Liver (tissue), 9 donors: ENCODE measurements around the gene FMO1. TPM values are rescaled to one million over a fixed set of nuclear protein-coding genes. Genes with fewer than 3 reads are reported as not detected.

Source experiments
- DNase-seq: peaks from one replicate; pipeline ENCODE4 v3.0.0-alpha.2; 2017; ENCODE audit warnings: low spot score
- H3K27ac ChIP-seq, 2 donors: one replicate each; pipeline ENCODE4 v1.7.0; 2013; ENCODE audit warnings: inconsistent platforms in 2 of 2, low read length in 2 of 2, control low read depth in 1 of 2, low read depth in 1 of 2, mild to moderate bottlenecking in 1 of 2
- H3K27me3 ChIP-seq, 4 donors: one replicate each; pipeline versions ENCODE4 v1.6.1 to v1.7.0; 2013; ENCODE audit warnings: low read length in 3 of 4, inconsistent platforms in 1 of 4, mild to moderate bottlenecking in 1 of 4, moderate library complexity in 1 of 4; ENCODE audit not compliant: control insufficient read depth in 4 of 4, insufficient read depth in 4 of 4
- H3K36me3 ChIP-seq, 4 donors: one replicate each; pipeline versions ENCODE4 v1.6.1 to v1.7.0; 2013; ENCODE audit warnings: low read length in 3 of 4, mild to moderate bottlenecking in 3 of 4, low read depth in 1 of 4, moderate library complexity in 1 of 4; ENCODE audit not compliant: control insufficient read depth in 4 of 4, insufficient read depth in 3 of 4
- H3K4me1 ChIP-seq, 4 donors: one replicate each; pipeline versions ENCODE4 v1.6.1 to v1.7.0; 2013; ENCODE audit warnings: low read length in 3 of 4, mild to moderate bottlenecking in 3 of 4, moderate library complexity in 1 of 4; ENCODE audit not compliant: control insufficient read depth in 4 of 4, insufficient read depth in 4 of 4
- H3K4me3 ChIP-seq, 3 donors: one replicate each; pipeline versions ENCODE4 v1.6.1 to v1.7.0; 2013; ENCODE audit warnings: low read length in 3 of 3, control low read depth in 1 of 3, low read depth in 1 of 3, mild to moderate bottlenecking in 1 of 3
- H3K9ac ChIP-seq, 2 donors: one replicate each; pipeline ENCODE4 v1.7.0; 2013; ENCODE audit warnings: low read length in 2 of 2, mild to moderate bottlenecking in 2 of 2, moderate library complexity in 2 of 2, control low read depth in 1 of 2, low read depth in 1 of 2
- H3K9me3 ChIP-seq, 4 donors: one replicate each; pipeline versions ENCODE4 v1.6.1 to v1.7.0; 2013; ENCODE audit warnings: low read length in 3 of 4; ENCODE audit not compliant: control insufficient read depth in 4 of 4
- EGR1 ChIP-seq, 2 donors: IDR thresholded peaks; 2 replicates each; pipeline ENCODE4 v1.6.1; 2016 to 2018; ENCODE audit warnings: antibody characterized with exemption in 2 of 2, low read depth in 2 of 2
- FOXA1 ChIP-seq: IDR thresholded peaks from 2 replicates; pipeline ENCODE4 v1.6.1; 2016; ENCODE audit warnings: antibody characterized with exemption
- GABPA ChIP-seq, 2 donors: IDR thresholded peaks in 1 of 2; conservative IDR thresholded peaks in 1 of 2; 2 replicates each; pipeline ENCODE4 v1.6.1; 2016; ENCODE audit warnings: antibody characterized with exemption in 2 of 2, mild to moderate bottlenecking in 1 of 2, moderate library complexity in 1 of 2
- HNF4A ChIP-seq, 2 donors: conservative IDR thresholded peaks; 2 replicates each; pipeline ENCODE4 v1.6.1; 2016; ENCODE audit warnings: antibody characterized with exemption in 2 of 2, mild to moderate bottlenecking in 2 of 2
- JUND ChIP-seq, 2 donors: IDR thresholded peaks; 2 replicates each; pipeline ENCODE4 v1.6.1; 2016; ENCODE audit warnings: antibody characterized with exemption in 2 of 2
- RAD21 ChIP-seq, 2 donors: IDR thresholded peaks; 2 replicates each; pipeline ENCODE4 v1.6.1; 2016; ENCODE audit warnings: antibody characterized with exemption in 2 of 2, mild to moderate bottlenecking in 2 of 2
- SP1 ChIP-seq: IDR thresholded peaks from 2 replicates; pipeline ENCODE4 v1.6.1; 2018; ENCODE audit warnings: antibody characterized with exemption, mild to moderate bottlenecking
- TAF1 ChIP-seq: conservative IDR thresholded peaks from 2 replicates; pipeline ENCODE4 v1.6.1; 2016; ENCODE audit warnings: antibody characterized with exemption, mild to moderate bottlenecking
- YY1 ChIP-seq: IDR thresholded peaks from 2 replicates; pipeline ENCODE4 v1.6.1; 2016; ENCODE audit warnings: antibody characterized with exemption, mild to moderate bottlenecking
- WGBS: extraction: QIAGEN DNeasy Blood & Tissue Kit; methylation state at CpG from one replicate; pipeline ENCODE4 v1.1.7; 2013; 5-methylcytosine and 5-hydroxymethylcytosine counted together
- polyA plus RNA-seq, 2 donors: library from polyadenylated mRNA; stranded (reverse) in 1 of 2; unstranded in 1 of 2; fragments of 200-250 nt in 1 of 2; fragments of >200 nt in 1 of 2; fragmentation: Nextera tagmentation in 1 of 2; extraction: Ambion mirVana in 1 of 2; gene quantifications; one replicate each; pipeline versions ENCODE4 v1.2.1 to v1.2.3, GENCODE V29; 2013 to 2015
- total RNA-seq, 2 donors: library from RNA; depleted of rRNA; stranded (reverse); fragments of >200 nt; gene quantifications; one replicate each; pipeline ENCODE4 v1.2.3, GENCODE V29; 2014
- TF ChIP-seq, protein P1 (sequence below): IDR thresholded peaks from 2 replicates; pipeline ENCODE4 v1.6.1; 2016; ENCODE audit warnings: antibody characterized with exemption
- TF ChIP-seq, protein P2 (sequence below): IDR thresholded peaks from 2 replicates; pipeline ENCODE4 v1.6.1; 2016; ENCODE audit warnings: antibody characterized with exemption
- TF ChIP-seq, protein P3 (sequence below): fragments of 150-350 bp; IDR thresholded peaks from 2 replicates; pipeline ENCODE4 v1.5.1; 2017; ENCODE audit warnings: improper control_type of control experiment, low read depth, low read length; ENCODE audit not compliant: missing input control
- TF ChIP-seq, protein P4 (sequence below): IDR thresholded peaks from 2 replicates; pipeline ENCODE4 v1.6.1; 2016; ENCODE audit warnings: antibody characterized with exemption, mild to moderate bottlenecking
- donor health status: healthy.
- donor health status: healthy.
- donor health status: healthy.
- donor health status: healthy.
- donor health status: healthy.

FMO1 gene
- total and polyA plus RNA-seq, 4 donors: 0.13 to 26.3 (median 0.62) TPM

DNA sequence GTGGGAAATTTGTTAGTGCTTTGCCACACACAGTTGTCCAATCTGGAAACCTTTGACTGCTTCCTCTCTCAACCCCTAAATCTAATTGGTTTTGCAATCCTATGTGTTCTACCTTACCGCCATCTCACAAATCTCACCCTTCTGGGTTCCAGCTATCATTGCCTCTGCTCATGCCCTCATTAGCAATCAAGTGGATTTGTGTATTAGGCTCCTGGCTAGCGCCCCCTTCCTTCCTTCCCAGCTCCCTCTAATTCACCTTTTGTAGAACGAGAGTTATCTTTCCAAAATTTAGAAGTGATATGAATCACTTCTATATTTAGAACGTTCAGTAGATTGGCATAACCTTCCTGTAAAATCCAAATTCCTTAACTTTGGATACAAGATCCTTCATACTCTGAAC lies 18.6 kb downstream of the FMO1 start:
- Histone ChIP-seq H3K4me1 (no peaks in the 10 kb centered on the region), H3K9ac (no peak overlapping the region), H3K4me3 (no peak overlapping the region), H3K27me3 (no peaks in the 10 kb centered on the region), H3K27ac (no peak overlapping the region), H3K9me3 (no peaks in the 10 kb centered on the region), H3K36me3 (no peaks in the 10 kb centered on the region)
- 84% methylated on average over 4 of the region's 4 CpGs for WGBS
- no peak for TF ChIP-seq TAF1
- TF ChIP-seq, protein P1, sequence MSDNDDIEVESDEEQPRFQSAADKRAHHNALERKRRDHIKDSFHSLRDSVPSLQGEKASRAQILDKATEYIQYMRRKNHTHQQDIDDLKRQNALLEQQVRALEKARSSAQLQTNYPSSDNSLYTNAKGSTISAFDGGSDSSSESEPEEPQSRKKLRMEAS: no peak
- no peak for TF ChIP-seq EGR1 (IDR thresholded peaks at IDR 0.05; ENCODE audit: low read depth in 2 of 2)
- TF ChIP-seq RAD21 (IDR thresholded peaks at IDR 0.05): no peak
- TF ChIP-seq, protein P2, sequence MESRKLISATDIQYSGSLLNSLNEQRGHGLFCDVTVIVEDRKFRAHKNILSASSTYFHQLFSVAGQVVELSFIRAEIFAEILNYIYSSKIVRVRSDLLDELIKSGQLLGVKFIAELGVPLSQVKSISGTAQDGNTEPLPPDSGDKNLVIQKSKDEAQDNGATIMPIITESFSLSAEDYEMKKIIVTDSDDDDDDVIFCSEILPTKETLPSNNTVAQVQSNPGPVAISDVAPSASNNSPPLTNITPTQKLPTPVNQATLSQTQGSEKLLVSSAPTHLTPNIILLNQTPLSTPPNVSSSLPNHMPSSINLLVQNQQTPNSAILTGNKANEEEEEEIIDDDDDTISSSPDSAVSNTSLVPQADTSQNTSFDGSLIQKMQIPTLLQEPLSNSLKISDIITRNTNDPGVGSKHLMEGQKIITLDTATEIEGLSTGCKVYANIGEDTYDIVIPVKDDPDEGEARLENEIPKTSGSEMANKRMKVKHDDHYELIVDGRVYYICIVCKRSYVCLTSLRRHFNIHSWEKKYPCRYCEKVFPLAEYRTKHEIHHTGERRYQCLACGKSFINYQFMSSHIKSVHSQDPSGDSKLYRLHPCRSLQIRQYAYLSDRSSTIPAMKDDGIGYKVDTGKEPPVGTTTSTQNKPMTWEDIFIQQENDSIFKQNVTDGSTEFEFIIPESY: no peak
- no peak for TF ChIP-seq GABPA (IDR thresholded peaks at IDR 0.05 in 1 of 2, conservative IDR thresholded peaks at IDR 0.05 in 1 of 2)
- TF ChIP-seq HNF4A (conservative IDR thresholded peaks at IDR 0.05): no peak
- TF ChIP-seq, protein P3, sequence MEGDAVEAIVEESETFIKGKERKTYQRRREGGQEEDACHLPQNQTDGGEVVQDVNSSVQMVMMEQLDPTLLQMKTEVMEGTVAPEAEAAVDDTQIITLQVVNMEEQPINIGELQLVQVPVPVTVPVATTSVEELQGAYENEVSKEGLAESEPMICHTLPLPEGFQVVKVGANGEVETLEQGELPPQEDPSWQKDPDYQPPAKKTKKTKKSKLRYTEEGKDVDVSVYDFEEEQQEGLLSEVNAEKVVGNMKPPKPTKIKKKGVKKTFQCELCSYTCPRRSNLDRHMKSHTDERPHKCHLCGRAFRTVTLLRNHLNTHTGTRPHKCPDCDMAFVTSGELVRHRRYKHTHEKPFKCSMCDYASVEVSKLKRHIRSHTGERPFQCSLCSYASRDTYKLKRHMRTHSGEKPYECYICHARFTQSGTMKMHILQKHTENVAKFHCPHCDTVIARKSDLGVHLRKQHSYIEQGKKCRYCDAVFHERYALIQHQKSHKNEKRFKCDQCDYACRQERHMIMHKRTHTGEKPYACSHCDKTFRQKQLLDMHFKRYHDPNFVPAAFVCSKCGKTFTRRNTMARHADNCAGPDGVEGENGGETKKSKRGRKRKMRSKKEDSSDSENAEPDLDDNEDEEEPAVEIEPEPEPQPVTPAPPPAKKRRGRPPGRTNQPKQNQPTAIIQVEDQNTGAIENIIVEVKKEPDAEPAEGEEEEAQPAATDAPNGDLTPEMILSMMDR: no peak
- TF ChIP-seq FOXA1: no peak
- TF ChIP-seq, protein P4, sequence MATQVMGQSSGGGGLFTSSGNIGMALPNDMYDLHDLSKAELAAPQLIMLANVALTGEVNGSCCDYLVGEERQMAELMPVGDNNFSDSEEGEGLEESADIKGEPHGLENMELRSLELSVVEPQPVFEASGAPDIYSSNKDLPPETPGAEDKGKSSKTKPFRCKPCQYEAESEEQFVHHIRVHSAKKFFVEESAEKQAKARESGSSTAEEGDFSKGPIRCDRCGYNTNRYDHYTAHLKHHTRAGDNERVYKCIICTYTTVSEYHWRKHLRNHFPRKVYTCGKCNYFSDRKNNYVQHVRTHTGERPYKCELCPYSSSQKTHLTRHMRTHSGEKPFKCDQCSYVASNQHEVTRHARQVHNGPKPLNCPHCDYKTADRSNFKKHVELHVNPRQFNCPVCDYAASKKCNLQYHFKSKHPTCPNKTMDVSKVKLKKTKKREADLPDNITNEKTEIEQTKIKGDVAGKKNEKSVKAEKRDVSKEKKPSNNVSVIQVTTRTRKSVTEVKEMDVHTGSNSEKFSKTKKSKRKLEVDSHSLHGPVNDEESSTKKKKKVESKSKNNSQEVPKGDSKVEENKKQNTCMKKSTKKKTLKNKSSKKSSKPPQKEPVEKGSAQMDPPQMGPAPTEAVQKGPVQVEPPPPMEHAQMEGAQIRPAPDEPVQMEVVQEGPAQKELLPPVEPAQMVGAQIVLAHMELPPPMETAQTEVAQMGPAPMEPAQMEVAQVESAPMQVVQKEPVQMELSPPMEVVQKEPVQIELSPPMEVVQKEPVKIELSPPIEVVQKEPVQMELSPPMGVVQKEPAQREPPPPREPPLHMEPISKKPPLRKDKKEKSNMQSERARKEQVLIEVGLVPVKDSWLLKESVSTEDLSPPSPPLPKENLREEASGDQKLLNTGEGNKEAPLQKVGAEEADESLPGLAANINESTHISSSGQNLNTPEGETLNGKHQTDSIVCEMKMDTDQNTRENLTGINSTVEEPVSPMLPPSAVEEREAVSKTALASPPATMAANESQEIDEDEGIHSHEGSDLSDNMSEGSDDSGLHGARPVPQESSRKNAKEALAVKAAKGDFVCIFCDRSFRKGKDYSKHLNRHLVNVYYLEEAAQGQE: no peak
- TF ChIP-seq JUND (IDR thresholded peaks at IDR 0.05): no peak
- no peak for TF ChIP-seq YY1
- TF ChIP-seq SP1: no peak
- no peak for DNase-seq

DNA sequence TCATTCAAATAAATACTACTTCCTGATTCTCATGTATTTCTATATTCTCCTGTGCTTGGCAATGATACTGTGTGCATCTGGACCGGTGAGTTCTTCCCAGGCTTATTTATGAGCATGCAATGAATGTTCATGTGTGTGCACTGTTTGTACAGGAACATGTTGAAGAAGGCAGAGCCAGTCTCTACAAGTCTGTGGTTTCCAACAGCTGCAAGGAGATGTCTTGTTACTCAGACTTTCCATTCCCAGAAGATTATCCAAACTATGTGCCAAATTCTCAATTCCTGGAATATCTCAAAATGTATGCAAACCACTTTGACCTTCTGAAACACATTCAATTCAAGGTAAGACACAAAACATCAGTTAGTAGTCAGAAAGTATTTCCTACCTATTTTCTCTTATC lies 19.1 kb downstream of the FMO1 start:
- Histone ChIP-seq H3K4me3 (no peak overlapping the region), H3K36me3 (no peaks in the 10 kb centered on the region), H3K27ac (no peak overlapping the region), H3K4me1 (no peaks in the 10 kb centered on the region), H3K9me3 (no peaks in the 10 kb centered on the region), H3K27me3 (no peaks in the 10 kb centered on the region), H3K9ac (no peak overlapping the region)
- 72% methylated on average over 1 of the region's 1 CpG for WGBS
- DNase-seq: no peak
- TF ChIP-seq RAD21 (IDR thresholded peaks at IDR 0.05): no peak
- TF ChIP-seq, protein P2: no peak
